ENCODE measurements around the gene SLC26A11.

SLC26A11 gene

DNA sequence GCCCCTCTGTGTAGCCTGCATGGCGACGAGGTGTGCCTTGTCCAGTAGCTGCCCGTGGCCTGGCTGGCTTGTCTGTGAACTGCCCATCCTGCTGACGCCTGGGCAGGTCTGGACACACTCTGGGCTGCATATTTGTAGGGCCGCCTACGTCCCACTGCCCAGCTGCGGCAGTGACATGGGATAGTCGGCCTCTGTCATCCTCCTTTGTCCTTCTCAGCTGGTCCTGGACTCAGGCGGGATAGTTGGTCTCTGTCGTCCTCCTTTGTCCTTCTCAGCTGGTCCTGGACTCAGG, 35.9 kb upstream of the SLC26A11 start:
- Histone ChIP-seq H3K4me1 (ENCODE audit: control insufficient read depth, low read depth, low read length) (no peaks in the 10 kb centered on the region), H3K4me3 (ENCODE audit: low read length) (no peak overlapping the region), H3K9me3 (ENCODE audit: control insufficient read depth, low read depth, low read length) (no peaks in the 10 kb centered on the region), H3K36me3 (ENCODE audit: control insufficient read depth, low read depth, low read length) (no peaks in the 10 kb centered on the region), H3K9ac (ENCODE audit: low read length) (no peak overlapping the region), H3K27me3 (ENCODE audit: control insufficient read depth, insufficient read depth, low read length) (no peaks in the 10 kb centered on the region), H3K27ac (ENCODE audit: low read length) (no peak overlapping the region)

GRCh38 chr17:80185968-80186367, 34.3 kb upstream of the SLC26A11 start:
- Histone ChIP-seq H3K4me1 (ENCODE audit: control insufficient read depth, low read depth, low read length) (no peaks in the 10 kb centered on the region), H3K36me3 (ENCODE audit: control insufficient read depth, low read depth, low read length) (no peaks in the 10 kb centered on the region), H3K4me3 (ENCODE audit: low read length) (no peak overlapping the region), H3K27me3 (ENCODE audit: control insufficient read depth, insufficient read depth, low read length) (no peaks in the 10 kb centered on the region), H3K27ac (ENCODE audit: low read length) (no peak overlapping the region), H3K9me3 (ENCODE audit: control insufficient read depth, low read depth, low read length) (no peaks in the 10 kb centered on the region), H3K9ac (ENCODE audit: low read length) (no peak overlapping the region)

DNA sequence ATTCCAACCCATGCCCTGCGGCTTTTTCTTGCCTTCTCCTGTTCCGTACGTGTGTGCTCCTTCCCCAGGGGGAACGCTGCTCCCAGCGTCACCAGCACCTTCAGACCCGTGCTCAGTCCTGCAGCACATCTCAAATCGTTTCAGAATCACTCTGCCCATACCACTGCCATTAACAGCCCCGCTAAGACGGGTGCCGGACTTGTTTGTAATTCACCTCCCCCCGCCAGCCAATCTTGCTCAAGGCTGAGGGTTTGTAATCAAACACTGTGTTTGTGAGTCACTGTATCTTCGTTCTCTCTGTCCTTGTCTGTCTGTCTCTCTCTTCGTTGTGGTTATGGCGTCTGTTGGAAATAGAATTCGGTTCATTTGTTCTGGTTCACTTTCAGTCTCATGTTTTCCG, 33.1 kb upstream of the SLC26A11 start:
- Histone ChIP-seq H3K4me3 (ENCODE audit: low read length) (no peak overlapping the region), H3K27ac (ENCODE audit: low read length) (no peak overlapping the region), H3K36me3 (ENCODE audit: control insufficient read depth, low read depth, low read length) (no peaks in the 10 kb centered on the region), H3K9ac (ENCODE audit: low read length) (no peak overlapping the region), H3K4me1 (ENCODE audit: control insufficient read depth, low read depth, low read length) (no peaks in the 10 kb centered on the region), H3K9me3 (ENCODE audit: control insufficient read depth, low read depth, low read length) (no peaks in the 10 kb centered on the region), H3K27me3 (ENCODE audit: control insufficient read depth, insufficient read depth, low read length) (no peaks in the 10 kb centered on the region)

GRCh38 chr17:80187515-80187941, 32.7 kb upstream of the SLC26A11 start:
- Histone ChIP-seq H3K4me3 (ENCODE audit: low read length) (no peak overlapping the region), H3K9ac (ENCODE audit: low read length) (no peak overlapping the region), H3K27ac (ENCODE audit: low read length) (no peak overlapping the region), H3K36me3 (ENCODE audit: control insufficient read depth, low read depth, low read length) (no peaks in the 10 kb centered on the region), H3K9me3 (ENCODE audit: control insufficient read depth, low read depth, low read length) (no peaks in the 10 kb centered on the region), H3K4me1 (ENCODE audit: control insufficient read depth, low read depth, low read length) (no peaks in the 10 kb centered on the region), H3K27me3 (ENCODE audit: control insufficient read depth, insufficient read depth, low read length) (no peaks in the 10 kb centered on the region)

GRCh38 chr17:80189611-80190010, 30.6 kb upstream of the SLC26A11 start:
- no peak overlapping the region for H3K4me3 ChIP-seq (ENCODE audit: low read length)
- H3K36me3 ChIP-seq (ENCODE audit: control insufficient read depth, low read depth, low read length): no peaks in the 10 kb centered on the region
- no peak overlapping the region for H3K9ac ChIP-seq (ENCODE audit: low read length)
- H3K27ac ChIP-seq (ENCODE audit: low read length): no peak overlapping the region
- no peaks in the 10 kb centered on the region for H3K4me1 ChIP-seq (ENCODE audit: control insufficient read depth, low read depth, low read length)
- H3K9me3 ChIP-seq (ENCODE audit: control insufficient read depth, low read depth, low read length): no peaks in the 10 kb centered on the region
- H3K27me3 ChIP-seq (ENCODE audit: control insufficient read depth, insufficient read depth, low read length): no peaks in the 10 kb centered on the region

DNA sequence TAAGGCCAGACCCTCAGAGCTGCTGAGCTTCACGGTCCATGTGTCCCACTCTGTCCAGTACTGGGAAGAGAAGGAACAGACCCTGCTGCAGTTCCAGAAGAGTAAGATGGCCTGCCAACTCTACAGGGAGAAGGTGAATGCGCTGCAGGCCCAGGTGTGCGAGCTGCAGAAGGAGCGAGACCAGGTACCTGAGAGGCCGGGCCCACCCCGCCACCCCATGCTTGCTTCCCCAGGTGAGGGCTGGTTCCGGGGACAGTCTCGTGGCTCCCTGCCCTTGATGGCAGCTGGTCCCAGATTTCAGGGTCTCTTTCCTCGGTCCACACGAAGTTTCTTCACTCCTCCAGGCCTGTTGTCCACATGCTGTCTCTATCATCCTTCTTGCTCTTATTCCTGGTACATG, 29.5 kb upstream of the SLC26A11 start:
- Histone ChIP-seq H3K4me1 (ENCODE audit: control insufficient read depth, low read depth, low read length) (no peaks in the 10 kb centered on the region), H3K36me3 (ENCODE audit: control insufficient read depth, low read depth, low read length) (no peaks in the 10 kb centered on the region), H3K4me3 (ENCODE audit: low read length) (no peak overlapping the region), H3K27me3 (ENCODE audit: control insufficient read depth, insufficient read depth, low read length) (no peaks in the 10 kb centered on the region), H3K9ac (ENCODE audit: low read length) (no peak overlapping the region), H3K27ac (ENCODE audit: low read length) (no peak overlapping the region), H3K9me3 (ENCODE audit: control insufficient read depth, low read depth, low read length) (no peaks in the 10 kb centered on the region)

GRCh38 chr17:80191192-80191591, 29.0 kb upstream of the SLC26A11 start:
- Histone ChIP-seq H3K27me3 (ENCODE audit: control insufficient read depth, insufficient read depth, low read length) (no peaks in the 10 kb centered on the region), H3K9me3 (ENCODE audit: control insufficient read depth, low read depth, low read length) (no peaks in the 10 kb centered on the region), H3K36me3 (ENCODE audit: control insufficient read depth, low read depth, low read length) (no peaks in the 10 kb centered on the region), H3K4me1 (ENCODE audit: control insufficient read depth, low read depth, low read length) (no peaks in the 10 kb centered on the region), H3K9ac (ENCODE audit: low read length) (no peak overlapping the region), H3K27ac (ENCODE audit: low read length) (no peak overlapping the region), H3K4me3 (ENCODE audit: low read length) (no peak overlapping the region)

- H3K27me3 ChIP-seq (ENCODE audit: control insufficient read depth, insufficient read depth, low read length): no peaks in the 10 kb centered on the region
- no peak overlapping the region for H3K4me3 ChIP-seq (ENCODE audit: low read length)
- H3K9me3 ChIP-seq (ENCODE audit: control insufficient read depth, low read depth, low read length): no peaks in the 10 kb centered on the region
- H3K36me3 ChIP-seq (ENCODE audit: control insufficient read depth, low read depth, low read length): no peaks in the 10 kb centered on the region
- no peaks in the 10 kb centered on the region for H3K4me1 ChIP-seq (ENCODE audit: control insufficient read depth, low read depth, low read length)
- H3K9ac ChIP-seq (ENCODE audit: low read length): no peak overlapping the region
- no peak overlapping the region for H3K27ac ChIP-seq (ENCODE audit: low read length)
Measured at GRCh38 chr17:80191865-80192661, 28.2 kb upstream of the SLC26A11 start.

- H3K27me3 ChIP-seq (ENCODE audit: control insufficient read depth, insufficient read depth, low read length): no peaks in the 10 kb centered on the region
- no peak overlapping the region for H3K27ac ChIP-seq (ENCODE audit: low read length)
- H3K4me1 ChIP-seq (ENCODE audit: control insufficient read depth, low read depth, low read length): no peaks in the 10 kb centered on the region
- H3K9ac ChIP-seq (ENCODE audit: low read length): no peak overlapping the region
- no peaks in the 10 kb centered on the region for H3K9me3 ChIP-seq (ENCODE audit: control insufficient read depth, low read depth, low read length)
- H3K36me3 ChIP-seq (ENCODE audit: control insufficient read depth, low read depth, low read length): no peaks in the 10 kb centered on the region
- H3K4me3 ChIP-seq (ENCODE audit: low read length): no peak overlapping the region
Measured at GRCh38 chr17:80195141-80195540, 25.1 kb upstream of the SLC26A11 start.

- H3K4me3 ChIP-seq (ENCODE audit: low read length): no peak overlapping the region
- no peaks in the 10 kb centered on the region for H3K27me3 ChIP-seq (ENCODE audit: control insufficient read depth, insufficient read depth, low read length)
- no peaks in the 10 kb centered on the region for H3K36me3 ChIP-seq (ENCODE audit: control insufficient read depth, low read depth, low read length)
- H3K9ac ChIP-seq (ENCODE audit: low read length): no peak overlapping the region
- H3K9me3 ChIP-seq (ENCODE audit: control insufficient read depth, low read depth, low read length): no peaks in the 10 kb centered on the region
- no peaks in the 10 kb centered on the region for H3K4me1 ChIP-seq (ENCODE audit: control insufficient read depth, low read depth, low read length)
- no peak overlapping the region for H3K27ac ChIP-seq (ENCODE audit: low read length)
Measured at GRCh38 chr17:80195671-80196529, 24.3 kb upstream of the SLC26A11 start.

- Histone ChIP-seq H3K4me1 (ENCODE audit: control insufficient read depth, low read depth, low read length) (no peaks in the 10 kb centered on the region), H3K9me3 (ENCODE audit: control insufficient read depth, low read depth, low read length) (no peaks in the 10 kb centered on the region), H3K36me3 (ENCODE audit: control insufficient read depth, low read depth, low read length) (no peaks in the 10 kb centered on the region), H3K27me3 (ENCODE audit: control insufficient read depth, insufficient read depth, low read length) (no peaks in the 10 kb centered on the region), H3K4me3 (ENCODE audit: low read length) (no peak overlapping the region), H3K9ac (ENCODE audit: low read length) (no peak overlapping the region), H3K27ac (ENCODE audit: low read length) (no peak overlapping the region)
Measured at GRCh38 chr17:80196652-80197051, 23.6 kb upstream of the SLC26A11 start.
